H1 (cell line): ENCODE measurements around the gene PCTP. TPM values are rescaled to one million over a fixed set of nuclear protein-coding genes. Genes with fewer than 3 reads are reported as not detected.

ENCODE experiments used
- CTCF ChIA-PET: fragments of 300-600 bp; sonication (Branson Sonifier 250); formaldehyde crosslinking; loops from one replicate; lab custom pipeline; 2021; ENCODE audit not compliant: partially characterized antibody; lab: Charles Lee
- POLR2A ChIA-PET: fragments of 300-600 bp; sonication (Branson Sonifier 250); formaldehyde crosslinking; loops from one replicate; lab custom pipeline; 2021; ENCODE audit warnings: inconsistent platforms; ENCODE audit not compliant: partially characterized antibody; lab: Charles Lee
- DNase-seq, 2 experiments: peaks; one replicate each; pipeline versions ENCODE4 v3.0.0 to v3.0.0-alpha.2; 2010 to 2022; ENCODE audit warnings: low spot score in 2 of 2, low read depth in 1 of 2, mixed read lengths in 1 of 2
- FAIRE-seq: peaks from 2 replicates; lab custom pipeline; 2011; peaks lifted over from hg19 to GRCh38; lab: Jason Lieb, UNC
- H2AFZ ChIP-seq: 2 replicates; pipeline ENCODE4 v1.8.1; 2012; ENCODE audit warnings: low read length, inconsistent platforms
- H2AK5ac ChIP-seq: 2 replicates; pipeline ENCODE4 v1.6.1; 2013; ENCODE audit warnings: low read depth, low read length
- H2BK120ac ChIP-seq: replicated peaks from 2 replicates; pipeline ENCODE3; 2013; ENCODE audit warnings: low read depth, low read length, inconsistent platforms
- H2BK12ac ChIP-seq: 2 replicates; pipeline ENCODE4 v1.6.1; 2013; ENCODE audit warnings: low read depth, low read length
- H2BK15ac ChIP-seq: 2 replicates; pipeline ENCODE4 v1.6.1; 2013; ENCODE audit warnings: low read length
- H2BK20ac ChIP-seq: 2 replicates; pipeline ENCODE4 v1.6.1; 2013; ENCODE audit warnings: low read length
- H2BK5ac ChIP-seq: 2 replicates; pipeline ENCODE4 v1.6.1; 2013; ENCODE audit warnings: low read depth, low read length
- H3K14ac ChIP-seq: 2 replicates; pipeline ENCODE4 v1.6.1; 2013; ENCODE audit warnings: inconsistent platforms; ENCODE audit not compliant: insufficient read length
- H3K18ac ChIP-seq: 2 replicates; pipeline ENCODE4 v1.6.1; 2013; ENCODE audit warnings: low read length; ENCODE audit errors: extremely low read depth
- H3K23ac ChIP-seq: 2 replicates; pipeline ENCODE4 v1.6.1; 2013; ENCODE audit warnings: inconsistent platforms; ENCODE audit not compliant: insufficient read length
- H3K23me2 ChIP-seq: 2 replicates; pipeline ENCODE4 v1.6.1; 2013; ENCODE audit warnings: low read depth, low read length
- H3K27ac ChIP-seq: 2 replicates; pipeline ENCODE4 v1.6.1; 2011; ENCODE audit warnings: low read depth, low read length, inconsistent platforms
- H3K27me3 ChIP-seq, 4 experiments: replicated peaks in 1 of 4; 1 replicate in 1 of 4; 2 replicates in 3 of 4; pipeline versions ENCODE4 v1.6.1 to v1.8.1; 2011 to 2013; ENCODE audit warnings: low read length in 3 of 4, mild to moderate bottlenecking in 3 of 4, inconsistent platforms in 2 of 4, mixed read lengths in 2 of 4, moderate library complexity in 1 of 4; ENCODE audit not compliant: control insufficient read depth in 3 of 4, insufficient read depth in 3 of 4; ENCODE audit errors: extremely low read depth in 1 of 4
- H3K36me3 ChIP-seq, 4 experiments: 2 replicates each; pipeline versions ENCODE4 v1.6.1 to v1.8.1; 2011 to 2013; ENCODE audit warnings: mild to moderate bottlenecking in 4 of 4, low read length in 3 of 4, moderate library complexity in 2 of 4, control low read depth in 1 of 4, inconsistent platforms in 1 of 4; ENCODE audit not compliant: insufficient read depth in 4 of 4, control insufficient read depth in 2 of 4
- H3K4ac ChIP-seq: replicated peaks from 2 replicates; pipeline ENCODE3; 2013; ENCODE audit warnings: low read length, low read depth, mixed read lengths, inconsistent platforms; ENCODE audit not compliant: insufficient read length
- H3K4me1 ChIP-seq, 4 experiments: replicated peaks in 1 of 4; 1 replicate in 1 of 4; 2 replicates in 3 of 4; pipeline versions ENCODE4 v1.6.1 to v1.8.1; 2011 to 2013; ENCODE audit warnings: low read length in 3 of 4, inconsistent platforms in 2 of 4, mixed read lengths in 1 of 4; ENCODE audit not compliant: insufficient read depth in 4 of 4, control insufficient read depth in 3 of 4
- H3K4me2 ChIP-seq, 2 experiments: 2 replicates each; pipeline versions ENCODE4 v1.6.1 to v1.8.1; 2011 to 2013; ENCODE audit warnings: low read depth in 2 of 2, low read length in 2 of 2, control low read depth in 1 of 2, inconsistent platforms in 1 of 2, mild to moderate bottlenecking in 1 of 2; ENCODE audit not compliant: insufficient read depth in 1 of 2
- H3K4me3 ChIP-seq, 4 experiments: fragments of 200-600, 300-600 bp in 1 of 4; sonication (generic), shearing (Covaris generic), sonication (Bioruptor Twin) in 1 of 4; 2 replicates each; pipeline versions ENCODE4 v1.5.1 to v1.8.1; 2011 to 2016; ENCODE audit warnings: low read length in 4 of 4, low read depth in 3 of 4, control low read depth in 2 of 4, inconsistent platforms in 2 of 4, mild to moderate bottlenecking in 2 of 4, mixed read lengths in 1 of 4, moderate library complexity in 1 of 4; ENCODE audit not compliant: insufficient read depth in 2 of 4; ENCODE audit errors: extremely low read depth in 1 of 4
- H3K56ac ChIP-seq: replicated peaks from 2 replicates; pipeline ENCODE3; 2013; ENCODE audit warnings: low read depth, mild to moderate bottlenecking, mixed read lengths, low read length, inconsistent platforms; ENCODE audit not compliant: insufficient read length
- H3K79me1 ChIP-seq: 2 replicates; pipeline ENCODE4 v1.6.1; 2013; ENCODE audit warnings: low read depth, low read length, control low read depth
- H3K79me2 ChIP-seq, 2 experiments: 2 replicates each; pipeline versions ENCODE4 v1.6.1 to v1.8.1; 2012 to 2013; ENCODE audit warnings: low read length in 2 of 2, mild to moderate bottlenecking in 2 of 2, inconsistent platforms in 1 of 2; ENCODE audit not compliant: insufficient read depth in 2 of 2, control insufficient read depth in 1 of 2
- H3K9ac ChIP-seq, 4 experiments: replicated peaks in 1 of 4; 1 replicate in 1 of 4; 2 replicates in 3 of 4; pipeline versions ENCODE4 v1.6.1 to v1.8.1; 2011 to 2013; ENCODE audit warnings: low read depth in 3 of 4, low read length in 3 of 4, control low read depth in 2 of 4, mild to moderate bottlenecking in 2 of 4, moderate library complexity in 2 of 4, inconsistent platforms in 1 of 4; ENCODE audit errors: extremely low read depth in 1 of 4
- H3K9me3 ChIP-seq, 2 experiments: 2 replicates each; pipeline versions ENCODE4 v1.6.1 to v1.8.1; 2012 to 2013; ENCODE audit warnings: mild to moderate bottlenecking in 2 of 2, moderate library complexity in 2 of 2, control low read depth in 1 of 2, inconsistent platforms in 1 of 2, low read depth in 1 of 2, low read length in 1 of 2, mixed read lengths in 1 of 2; ENCODE audit not compliant: insufficient read depth in 2 of 2
- H4K20me1 ChIP-seq, 2 experiments: replicated peaks in 1 of 2; 2 replicates each; pipeline versions ENCODE3 to v1.8.1; 2011 to 2013; ENCODE audit warnings: inconsistent platforms in 2 of 2, low read length in 2 of 2, mild to moderate bottlenecking in 1 of 2; ENCODE audit not compliant: insufficient read depth in 2 of 2, control insufficient read depth in 1 of 2
- H4K5ac ChIP-seq: 2 replicates; pipeline ENCODE4 v1.6.1; 2013; ENCODE audit warnings: low read length, low read depth, mixed read lengths, inconsistent platforms; ENCODE audit not compliant: insufficient read length
- H4K8ac ChIP-seq: 2 replicates; pipeline ENCODE4 v1.8.0; 2013; ENCODE audit warnings: mild to moderate bottlenecking, moderate library complexity, low read length, inconsistent platforms; ENCODE audit not compliant: insufficient read depth; ENCODE audit errors: extremely low read depth
- H4K91ac ChIP-seq: replicated peaks from 2 replicates; pipeline ENCODE3; 2013; ENCODE audit warnings: low read length, mixed read lengths, inconsistent platforms; ENCODE audit not compliant: insufficient read length
- BCL11A ChIP-seq, 2 experiments: IDR thresholded peaks; one replicate each; pipeline ENCODE4 v1.6.1; 2011; ENCODE audit warnings: low read depth in 2 of 2, low read length in 2 of 2, mild to moderate bottlenecking in 2 of 2
- CHD1 ChIP-seq: IDR thresholded peaks from 2 replicates; pipeline ENCODE4 v1.6.1; 2012; ENCODE audit warnings: low read depth, low read length, improper control_type of control experiment
- E2F6 ChIP-seq: IDR thresholded peaks from 2 replicates; pipeline ENCODE4 v1.6.1; 2012; ENCODE audit warnings: inconsistent platforms
- HDAC6 ChIP-seq: IDR thresholded peaks from one replicate; pipeline ENCODE4 v1.7.1; 2012; ENCODE audit warnings: low read depth, mild to moderate bottlenecking, inconsistent platforms, low read length, moderate library complexity
- KDM1A ChIP-seq: fragments of 200-600, 300-600 bp; sonication (generic); IDR thresholded peaks from 2 replicates; pipeline ENCODE4 v1.7.1; 2016; ENCODE audit warnings: mild to moderate bottlenecking, low read length, borderline replicate concordance
- MAX ChIP-seq: IDR thresholded peaks from 2 replicates; pipeline ENCODE4 v1.6.1; 2012; ENCODE audit warnings: inconsistent platforms
- POU5F1 ChIP-seq: IDR thresholded peaks from 2 replicates; pipeline ENCODE4 v1.6.1; 2011; ENCODE audit warnings: low read depth, mild to moderate bottlenecking, low read length, moderate library complexity
- RBBP5 ChIP-seq: IDR thresholded peaks from 2 replicates; pipeline ENCODE4 v1.7.1; 2012; ENCODE audit warnings: low read depth, mild to moderate bottlenecking, inconsistent platforms, low read length, moderate library complexity, borderline replicate concordance
- RNF2 ChIP-seq: fragments of 200-900, 300-1000 bp; sonication (generic); IDR thresholded peaks from 2 replicates; pipeline ENCODE4 v1.7.1; 2016; ENCODE audit warnings: borderline replicate concordance, low read depth, mild to moderate bottlenecking, antibody characterized with exemption, low read length; ENCODE audit not compliant: poor library complexity, severe bottlenecking; ENCODE audit errors: missing control alignments
- SIX5 ChIP-seq: IDR thresholded peaks from 2 replicates; pipeline ENCODE4 v1.6.1; 2011; ENCODE audit warnings: mild to moderate bottlenecking, low read depth, low read length
- USF2 ChIP-seq: IDR thresholded peaks from 2 replicates; pipeline ENCODE4 v1.6.1; 2011; ENCODE audit warnings: low read length, improper control_type of control experiment
- YY1 ChIP-seq: IDR thresholded peaks from 2 replicates; pipeline ENCODE4 v1.6.1; 2011; ENCODE audit warnings: low read depth, mild to moderate bottlenecking, low read length
- WGBS, 2 experiments: shearing (Covaris generic) in 1 of 2; methylation state at CpG; one replicate each; pipeline versions ENCODE4 v1.1.6 to v1.1.7; 2013 to 2015; ENCODE audit warnings: low lambda C conversion rate in 2 of 2, mixed read lengths in 2 of 2, inconsistent platforms in 1 of 2, low coverage in 1 of 2, missing lambda C conversion rate in 1 of 2; ENCODE audit not compliant: insufficient replicate concordance in 2 of 2, insufficient coverage in 1 of 2, insufficient read length in 1 of 2; ENCODE audit errors: extremely low coverage in 1 of 2, missing lambda C conversion rate in 1 of 2; 5-methylcytosine and 5-hydroxymethylcytosine counted together
- polyA plus RNA-seq, 7 experiments: library from polyadenylated mRNA; depleted of rRNA in 3 of 7; stranded (reverse) in 5 of 7; unstranded in 2 of 7; fragments of >200 nt in 5 of 7; fragments of 200-250 nt in 2 of 7; gene quantifications; 1 replicate in 5 of 7; 2 replicates in 1 of 7; 4 replicates in 1 of 7; pipeline versions ENCODE4 v1.2.1 to v1.2.3, GENCODE V29; 2011 to 2013; ENCODE audit warnings: missing spikeins in 2 of 7, mixed read lengths in 2 of 7
- total RNA-seq: library from RNA; stranded (reverse); fragmentation: NEBNext Ultra II Directional; extraction: Animal tissue kit (Norgen Biotek cat#: 25700); gene quantifications from 2 replicates; pipeline ENCODE4 v1.2.1, GENCODE V29; 2021

The PCTP gene
- total and polyA plus RNA-seq, 2 of the 8 experiments (the other 6 are each of a cell fraction or from before 2014, with no cell fraction given) = 14.1 to 14.6 TPM

GRCh38 chr17:55776271-55776670 is 25.4 kb downstream of the PCTP start:
- Histone ChIP-seq H2BK120ac (no peak overlapping the region), H3K79me2 (no peaks in the 10 kb centered on the region), H3K4me1 (no peaks in the 10 kb centered on the region), H3K27ac (no peak overlapping the region), H2AK5ac (no peak overlapping the region), H3K23me2 (no peaks in the 10 kb centered on the region), H4K5ac (no peak overlapping the region), H3K4me3 (no peak overlapping the region), H2AFZ (no peak overlapping the region), H2BK5ac (no peak overlapping the region), H2BK12ac (no peak overlapping the region), H3K14ac (no peak overlapping the region), H3K18ac (no peak overlapping the region), H3K23ac (no peak overlapping the region), H3K36me3 (peaks cover 0 to 3% (median 0%) of the 10 kb centered on the region in 4 experiments; a peak in 5 of 8 replicates), H4K20me1 (no peaks in the 10 kb centered on the region), H3K4me2 (no peak overlapping the region), H3K4ac (no peak overlapping the region), H3K27me3 (no peaks in the 10 kb centered on the region), H4K8ac (no peak overlapping the region), H3K79me1 (no peaks in the 10 kb centered on the region), H2BK15ac (no peak overlapping the region), H3K56ac (no peak overlapping the region), H3K9me3 (no peaks in the 10 kb centered on the region), H4K91ac (no peak overlapping the region), H2BK20ac (no peak overlapping the region), H3K9ac (no peak overlapping the region)
- POLR2A ChIA-PET = no interaction called here
- no peak for FAIRE-seq
- DNase-seq = no peak
- CTCF ChIA-PET = interaction anchor here (1.1 to 9.2 kb wide), 3 partner anchors 49 to 260 kb away, joined by 3 to 169 read pairs (median 3); no protein-coding TSS in a partner anchor
- 95% methylated on average over 8 of the region's 8 CpGs; no CpG with 5 or more reads in 1 of the 2 experiments for WGBS, 2 experiments
- TF ChIP-seq E2F6 (no peak), POU5F1 (no peak), RBBP5 (no peak), SIX5 (no peak), USF2 (no peak), RNF2 (no peak), YY1 (no peak), KDM1A (no peak), HDAC6 (no peak), BCL11A (IDR thresholded peaks at IDR 0.05; ENCODE audit: low read depth in 2 of 2, low read length in 2 of 2) (no peak), MAX (no peak), CHD1 (no peak)
